OCI-LY1 (cell line): Measurements from ENCODE around the gene ZNF771.

Experiments used
- H2AFZ ChIP-seq: fragments of 200-600 bp; sonication (generic), shearing (Covaris generic); 2 replicates; pipeline ENCODE4 v1.6.0; 2014; ENCODE audit warnings: antibody characterized with exemption, mild to moderate bottlenecking, low read length
- H3F3A ChIP-seq: fragments of 200-600 bp; sonication (generic), shearing (Covaris generic); 2 replicates; pipeline ENCODE4 v1.6.0; 2014; ENCODE audit warnings: mild to moderate bottlenecking, antibody characterized with exemption, low read length, moderate library complexity; ENCODE audit not compliant: insufficient read depth
- H3K27ac ChIP-seq: fragments of 200-600 bp; sonication (generic); 2 replicates; pipeline ENCODE4 v1.5.1; 2014; ENCODE audit warnings: low read length, mixed run types, mild to moderate bottlenecking, low read depth; ENCODE audit not compliant: poor library complexity, severe bottlenecking
- H3K27me3 ChIP-seq: fragments of 200-600 bp; sonication (generic); 2 replicates; pipeline ENCODE4 v1.6.0; 2014; ENCODE audit warnings: antibody characterized with exemption, mild to moderate bottlenecking, low read length, moderate library complexity; ENCODE audit not compliant: insufficient read depth
- H3K36me3 ChIP-seq: fragments of 200-600 bp; sonication (generic); 2 replicates; pipeline ENCODE4 v1.6.1; 2014; ENCODE audit warnings: mild to moderate bottlenecking, antibody characterized with exemption, low read length, moderate library complexity, mixed read lengths; ENCODE audit not compliant: insufficient read depth
- H3K4me1 ChIP-seq: fragments of 200-600 bp; sonication (generic); 2 replicates; pipeline ENCODE4 v1.5.1; 2014; ENCODE audit warnings: mild to moderate bottlenecking, low read length, moderate library complexity; ENCODE audit not compliant: insufficient read depth, severe bottlenecking
- H3K4me2 ChIP-seq: fragments of 200-600 bp; sonication (generic), shearing (Covaris generic); 2 replicates; pipeline ENCODE4 v1.6.1; 2014; ENCODE audit warnings: low read length
- H3K4me3 ChIP-seq: fragments of 200-600 bp; sonication (generic); 2 replicates; pipeline ENCODE4 v1.5.1; 2014; ENCODE audit warnings: low read length, low read depth, mild to moderate bottlenecking, mixed read lengths; ENCODE audit not compliant: poor library complexity, severe bottlenecking
- H3K79me2 ChIP-seq: fragments of 200-600 bp; shearing (Covaris generic); 2 replicates; pipeline ENCODE4 v1.6.1; 2016; ENCODE audit warnings: mixed run types, low read length, mixed read lengths; ENCODE audit not compliant: insufficient read depth
- H3K9ac ChIP-seq: fragments of 200-600 bp; sonication (generic), shearing (Covaris generic); 2 replicates; pipeline ENCODE4 v1.6.1; 2014; ENCODE audit warnings: mild to moderate bottlenecking, low read length, mixed read lengths
- H3K9me2 ChIP-seq: fragments of 200-600 bp; sonication (generic), shearing (Covaris generic); 2 replicates; pipeline ENCODE4 v1.6.1; 2014; ENCODE audit warnings: low read depth, mild to moderate bottlenecking, low read length, mixed read lengths
- H3K9me3 ChIP-seq: fragments of 200-600 bp; shearing (Covaris generic); 2 replicates; pipeline ENCODE4 v1.6.1; 2014; ENCODE audit warnings: low read length, mixed read lengths
- H4K20me1 ChIP-seq: fragments of 200-600 bp; sonication (generic), shearing (Covaris generic); 2 replicates; pipeline ENCODE4 v1.6.0; 2016; ENCODE audit warnings: mild to moderate bottlenecking, low read length; ENCODE audit not compliant: insufficient read depth
- EZH2 ChIP-seq: fragments of 200-600 bp; sonication (generic), shearing (Covaris generic); IDR thresholded peaks from 2 replicates; pipeline ENCODE4 v1.8.0; 2017; ENCODE audit warnings: borderline replicate concordance, mixed run types, mild to moderate bottlenecking, antibody characterized with exemption, low read length, moderate library complexity, mixed read lengths
- TF ChIP-seq, protein P1 (sequence below): fragments of 200-600 bp; sonication (generic), shearing (Covaris generic); IDR thresholded peaks from 2 replicates; pipeline ENCODE4 v1.5.1; 2017; ENCODE audit warnings: mild to moderate bottlenecking, antibody characterized with exemption, low read length, moderate library complexity, mixed read lengths

The ZNF771 gene

DNA sequence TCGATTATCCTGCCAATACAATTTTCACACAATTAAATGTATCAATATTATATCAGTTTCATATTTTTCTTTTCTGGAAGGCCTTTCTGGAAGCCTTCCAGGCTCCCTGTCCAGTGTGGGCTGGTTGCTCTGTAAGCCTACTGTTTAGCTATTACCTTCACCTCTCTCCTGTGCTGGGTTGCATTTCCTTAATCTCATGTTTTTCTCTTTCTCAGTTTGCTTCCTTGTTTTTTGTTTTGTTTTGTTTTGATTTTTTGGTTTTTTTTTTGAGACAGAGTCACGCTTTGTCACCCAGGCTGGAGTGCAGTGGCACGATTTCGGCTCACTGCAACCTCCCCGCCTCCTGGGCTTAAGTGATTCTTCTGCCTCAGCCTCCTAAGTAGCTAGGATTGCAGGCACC is 31.4 kb downstream of the ZNF771 start:
- no peak overlapping the region for H3K27ac ChIP-seq
- no peaks in the 10 kb centered on the region for H4K20me1 ChIP-seq
- no peaks in the 10 kb centered on the region; the same call in 1 of the 2 replicates for H3F3A ChIP-seq
- no peaks in the 10 kb centered on the region for H3K79me2 ChIP-seq
- no peak overlapping the region for H2AFZ ChIP-seq
- no peaks in the 10 kb centered on the region for H3K9me2 ChIP-seq
- H3K9me3 ChIP-seq, result peaks cover 5% of the 10 kb centered on the region; the same call in 1 of the 2 replicates
- H3K4me3 ChIP-seq, result no peak overlapping the region
- H3K4me1 ChIP-seq, result peaks cover 24% of the 10 kb centered on the region
- no peaks in the 10 kb centered on the region for H3K27me3 ChIP-seq
- H3K9ac ChIP-seq, result no peak overlapping the region
- peaks cover 12% of the 10 kb centered on the region for H3K36me3 ChIP-seq
- H3K4me2 ChIP-seq, result no peak overlapping the region
- no peak for TF ChIP-seq EZH2

DNA sequence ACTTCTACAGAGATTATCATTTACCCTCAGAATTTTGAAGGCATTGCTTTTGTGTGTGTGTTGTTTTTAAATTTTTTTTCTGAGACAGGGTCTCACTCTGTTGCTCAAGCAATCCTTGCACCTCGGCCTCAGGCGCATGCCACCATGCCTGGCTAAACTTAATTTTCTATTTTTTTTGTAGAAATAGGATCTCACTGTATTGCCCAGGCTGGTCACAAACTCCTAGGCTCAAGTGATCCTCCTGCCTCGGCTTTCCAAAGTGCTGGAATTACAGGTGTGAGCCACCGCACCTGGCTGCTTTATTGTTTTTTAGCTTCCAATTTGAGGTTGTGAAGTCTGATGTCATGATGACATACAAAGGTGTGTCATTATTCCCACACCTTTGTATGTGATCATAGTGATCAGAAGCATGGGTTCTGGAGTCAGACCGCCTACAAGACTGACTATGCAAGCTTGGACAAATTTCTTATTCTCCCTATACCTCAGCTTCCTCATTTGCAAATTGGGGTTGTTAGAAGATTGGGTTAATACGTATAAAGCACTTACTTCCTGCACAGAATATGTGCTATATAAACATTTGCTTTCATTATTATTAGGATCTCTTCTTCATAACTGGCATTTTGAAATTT is 32.4 kb downstream of the ZNF771 start:
- Histone ChIP-seq H3K36me3 (peaks cover 22% of the 10 kb centered on the region), H3F3A (no peaks in the 10 kb centered on the region; the same call in 1 of the 2 replicates), H3K9ac (no peak overlapping the region), H3K4me3 (no peak overlapping the region), H3K9me3 (peaks cover 8% of the 10 kb centered on the region; the same call in 1 of the 2 replicates), H4K20me1 (no peaks in the 10 kb centered on the region), H3K9me2 (no peaks in the 10 kb centered on the region), H3K4me2 (no peak overlapping the region), H3K27me3 (no peaks in the 10 kb centered on the region), H3K79me2 (peaks cover 1% of the 10 kb centered on the region; the same call in 1 of the 2 replicates), H2AFZ (no peak overlapping the region), H3K27ac (no peak overlapping the region), H3K4me1 (peaks cover 34% of the 10 kb centered on the region)
- TF ChIP-seq, protein P1, sequence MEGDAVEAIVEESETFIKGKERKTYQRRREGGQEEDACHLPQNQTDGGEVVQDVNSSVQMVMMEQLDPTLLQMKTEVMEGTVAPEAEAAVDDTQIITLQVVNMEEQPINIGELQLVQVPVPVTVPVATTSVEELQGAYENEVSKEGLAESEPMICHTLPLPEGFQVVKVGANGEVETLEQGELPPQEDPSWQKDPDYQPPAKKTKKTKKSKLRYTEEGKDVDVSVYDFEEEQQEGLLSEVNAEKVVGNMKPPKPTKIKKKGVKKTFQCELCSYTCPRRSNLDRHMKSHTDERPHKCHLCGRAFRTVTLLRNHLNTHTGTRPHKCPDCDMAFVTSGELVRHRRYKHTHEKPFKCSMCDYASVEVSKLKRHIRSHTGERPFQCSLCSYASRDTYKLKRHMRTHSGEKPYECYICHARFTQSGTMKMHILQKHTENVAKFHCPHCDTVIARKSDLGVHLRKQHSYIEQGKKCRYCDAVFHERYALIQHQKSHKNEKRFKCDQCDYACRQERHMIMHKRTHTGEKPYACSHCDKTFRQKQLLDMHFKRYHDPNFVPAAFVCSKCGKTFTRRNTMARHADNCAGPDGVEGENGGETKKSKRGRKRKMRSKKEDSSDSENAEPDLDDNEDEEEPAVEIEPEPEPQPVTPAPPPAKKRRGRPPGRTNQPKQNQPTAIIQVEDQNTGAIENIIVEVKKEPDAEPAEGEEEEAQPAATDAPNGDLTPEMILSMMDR, result no peak
- TF ChIP-seq EZH2, result no peak

DNA sequence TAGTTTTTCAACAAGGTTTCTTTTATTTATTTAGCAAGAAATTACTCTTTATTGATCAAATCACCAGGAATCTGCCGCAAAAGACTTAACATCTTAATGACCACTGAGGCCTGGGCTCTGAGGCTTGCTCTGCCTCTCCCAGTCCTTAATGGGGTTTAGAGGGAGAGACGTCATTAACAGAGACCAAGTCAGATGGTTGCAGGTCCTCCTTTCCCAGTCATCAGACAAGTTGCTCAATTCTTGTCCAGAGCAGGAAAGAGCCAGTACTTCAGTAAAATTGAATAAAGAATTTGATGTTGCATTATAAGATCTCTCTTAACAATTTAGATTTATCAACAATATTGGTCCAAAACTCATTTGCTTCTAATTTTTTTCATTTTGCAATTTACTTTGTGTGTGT is 36.2 kb downstream of the ZNF771 start:
- peak overlapping the region; percentile 84 for H3K4me2 ChIP-seq
- H3K9me3 ChIP-seq, result peaks cover 8% of the 10 kb centered on the region; the same call in 1 of the 2 replicates
- peaks cover 25% of the 10 kb centered on the region for H3K36me3 ChIP-seq
- H3K27ac ChIP-seq, result no peak overlapping the region
- H3K4me1 ChIP-seq, result peaks cover 45% of the 10 kb centered on the region
- H3K9ac ChIP-seq, result peak overlapping the region; percentile 95; the same call in 1 of the 2 replicates
- H3K27me3 ChIP-seq, result no peaks in the 10 kb centered on the region
- peak overlapping the region; percentile 92 for H3K4me3 ChIP-seq
- H3K79me2 ChIP-seq, result peaks cover 9% of the 10 kb centered on the region
- H4K20me1 ChIP-seq, result no peaks in the 10 kb centered on the region
- H3F3A ChIP-seq, result no peaks in the 10 kb centered on the region; the same call in 1 of the 2 replicates
- H3K9me2 ChIP-seq, result no peaks in the 10 kb centered on the region
- TF ChIP-seq EZH2, result no peak
- TF ChIP-seq, protein P1, result no peak
- H2AFZ ChIP-seq, result no peak overlapping the region
